Measurements from ENCODE around the gene UPP2.

The UPP2 gene

GRCh38 chr2:158101384-158101926 is at the start of gene UPP2:
Gene UPP2 (plus strand): TSS chr2:158101876. CDS start chr2:158102064, 188 bp downstream.
- TF ChIP-seq, protein P1, sequence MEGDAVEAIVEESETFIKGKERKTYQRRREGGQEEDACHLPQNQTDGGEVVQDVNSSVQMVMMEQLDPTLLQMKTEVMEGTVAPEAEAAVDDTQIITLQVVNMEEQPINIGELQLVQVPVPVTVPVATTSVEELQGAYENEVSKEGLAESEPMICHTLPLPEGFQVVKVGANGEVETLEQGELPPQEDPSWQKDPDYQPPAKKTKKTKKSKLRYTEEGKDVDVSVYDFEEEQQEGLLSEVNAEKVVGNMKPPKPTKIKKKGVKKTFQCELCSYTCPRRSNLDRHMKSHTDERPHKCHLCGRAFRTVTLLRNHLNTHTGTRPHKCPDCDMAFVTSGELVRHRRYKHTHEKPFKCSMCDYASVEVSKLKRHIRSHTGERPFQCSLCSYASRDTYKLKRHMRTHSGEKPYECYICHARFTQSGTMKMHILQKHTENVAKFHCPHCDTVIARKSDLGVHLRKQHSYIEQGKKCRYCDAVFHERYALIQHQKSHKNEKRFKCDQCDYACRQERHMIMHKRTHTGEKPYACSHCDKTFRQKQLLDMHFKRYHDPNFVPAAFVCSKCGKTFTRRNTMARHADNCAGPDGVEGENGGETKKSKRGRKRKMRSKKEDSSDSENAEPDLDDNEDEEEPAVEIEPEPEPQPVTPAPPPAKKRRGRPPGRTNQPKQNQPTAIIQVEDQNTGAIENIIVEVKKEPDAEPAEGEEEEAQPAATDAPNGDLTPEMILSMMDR (IDR thresholded peaks at IDR 0.05; ENCODE audit: control insufficient read depth, extremely low read depth, insufficient read depth) = no peak
- DNase-seq (ENCODE audit: low read depth) = no peak
- H3K4me3 ChIP-seq (ENCODE audit: low read depth, low read length) = no peak within 1 kb of the TSS

DNA sequence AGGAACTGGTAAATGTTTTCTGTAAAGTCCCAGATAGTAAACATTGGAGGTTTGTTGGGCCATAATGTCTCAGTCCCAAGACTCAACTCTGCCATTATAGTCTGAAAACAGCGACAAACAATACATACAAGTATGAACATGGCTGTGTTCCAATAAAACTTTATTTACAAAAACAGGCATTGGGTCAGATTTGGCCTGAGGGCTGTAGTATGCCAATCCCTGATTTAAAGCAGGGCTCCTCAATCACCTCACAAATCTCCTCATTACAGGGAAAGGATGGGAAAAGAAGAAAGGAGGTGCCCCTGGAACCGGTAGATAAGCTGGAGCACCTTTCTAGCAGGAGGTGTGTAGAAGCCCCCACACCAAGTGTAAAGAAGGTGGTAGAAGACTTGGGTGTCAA is 48.9 kb upstream of the UPP2 start:
- H3K4me3 ChIP-seq (ENCODE audit: low read depth, low read length) = no peak overlapping the region
- no peak for DNase-seq (ENCODE audit: low read depth)
- TF ChIP-seq, protein P1 (IDR thresholded peaks at IDR 0.05; ENCODE audit: control insufficient read depth, extremely low read depth, insufficient read depth) = no peak

- TF ChIP-seq, protein P1 (IDR thresholded peaks at IDR 0.05; ENCODE audit: control insufficient read depth, extremely low read depth, insufficient read depth) = no peak
- no peak for DNase-seq (ENCODE audit: low read depth)
- no peak overlapping the region for H3K4me3 ChIP-seq (ENCODE audit: low read depth, low read length)
Measured at GRCh38 chr2:158056875-158057274, 44.8 kb upstream of the UPP2 start.

DNA sequence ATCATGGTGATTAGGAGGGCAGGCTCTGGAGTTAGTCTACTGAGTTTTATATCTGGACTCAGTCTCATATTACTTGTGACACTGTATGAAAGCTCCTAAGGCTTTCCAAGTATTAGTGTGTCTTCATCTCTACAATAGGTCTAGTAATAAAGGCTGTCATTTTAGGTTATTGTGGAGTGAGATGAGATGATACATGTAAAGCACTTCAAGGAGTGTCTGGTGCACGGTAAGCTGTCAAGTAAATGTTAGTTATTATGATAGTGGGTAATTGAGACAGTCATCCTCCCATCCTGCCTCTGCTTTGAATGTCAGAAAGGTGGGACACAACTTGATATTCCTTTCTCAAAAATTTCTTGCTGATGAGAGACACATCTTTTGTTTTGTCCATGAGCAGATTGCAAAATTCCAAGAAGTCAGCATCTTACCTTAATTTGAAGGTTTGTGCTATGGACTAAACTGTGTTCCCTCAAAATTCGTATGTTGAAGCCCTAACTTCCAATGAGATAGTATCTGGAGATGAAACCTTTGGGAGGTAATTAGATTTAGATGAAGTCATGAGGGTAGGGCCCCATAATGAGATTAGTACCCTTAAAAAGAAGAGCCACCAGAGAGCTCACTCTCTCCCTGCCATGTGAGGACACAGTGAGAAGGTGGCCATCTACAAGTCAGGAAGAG is 41.4 kb upstream of the UPP2 start:
- H3K4me3 ChIP-seq (ENCODE audit: low read depth, low read length) = no peak overlapping the region
- TF ChIP-seq, protein P1 (IDR thresholded peaks at IDR 0.05; ENCODE audit: control insufficient read depth, extremely low read depth, insufficient read depth) = no peak
- DNase-seq (ENCODE audit: low read depth) = no peak

GRCh38 chr2:158060835-158061435 is 40.7 kb upstream of the UPP2 start:
- H3K4me3 ChIP-seq (ENCODE audit: low read depth, low read length) = no peak overlapping the region
- TF ChIP-seq, protein P1 (IDR thresholded peaks at IDR 0.05; ENCODE audit: control insufficient read depth, extremely low read depth, insufficient read depth) = no peak
- DNase-seq (ENCODE audit: low read depth) = no peak

GRCh38 chr2:158061763-158062162 is 39.9 kb upstream of the UPP2 start:
- H3K4me3 ChIP-seq (ENCODE audit: low read depth, low read length) = no peak overlapping the region
- TF ChIP-seq, protein P1 (IDR thresholded peaks at IDR 0.05; ENCODE audit: control insufficient read depth, extremely low read depth, insufficient read depth) = no peak
- no peak for DNase-seq (ENCODE audit: low read depth)
